Putamen (tissue), 1 donor: ENCODE measurements around the gene PNPO.

Experiments used
- DNase-seq: peaks from one replicate; pipeline ENCODE4 v3.0.0-alpha.2; 2016; ENCODE audit warnings: low spot score

The PNPO gene

DNA sequence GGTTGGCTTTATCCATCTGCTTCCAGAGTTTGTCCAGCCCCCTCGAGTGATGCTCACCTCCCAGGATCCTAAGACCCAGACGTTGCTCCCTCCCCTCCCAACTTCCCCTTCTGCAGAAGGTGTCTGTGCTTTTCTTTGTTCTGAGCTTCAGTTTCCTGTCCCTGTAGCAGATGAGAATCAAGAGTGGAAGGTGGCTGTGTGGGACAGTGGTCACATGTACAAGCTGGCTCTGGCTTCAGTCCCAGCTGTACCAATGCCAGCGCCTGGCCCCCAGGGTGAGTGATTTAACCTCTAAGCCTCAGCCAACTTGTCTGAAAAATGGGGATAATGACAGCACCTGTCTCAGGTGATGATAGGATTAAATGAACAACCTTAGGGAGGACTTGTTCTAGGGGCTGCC lies 8.6 kb downstream of the PNPO start:
- DNase-seq: no peak

DNA sequence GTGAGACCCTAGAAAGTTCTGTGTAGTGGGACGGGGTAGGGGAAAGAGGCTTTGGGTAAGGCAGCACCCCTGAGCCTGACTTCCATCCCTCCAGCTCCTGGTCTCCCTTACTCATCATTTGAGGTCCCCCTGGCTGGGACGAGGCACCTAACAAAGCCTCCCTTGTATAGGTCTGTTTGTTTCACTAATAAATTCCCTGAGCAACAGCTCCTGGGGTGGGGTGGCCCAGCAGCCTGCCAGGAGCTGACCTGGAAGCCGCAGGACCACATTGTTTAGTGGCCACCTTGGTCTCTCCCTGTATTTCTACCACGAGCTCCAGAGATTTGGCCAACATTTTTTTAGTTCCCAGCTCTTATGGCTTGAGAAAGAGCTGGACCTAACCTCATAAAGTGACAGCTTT lies 9.1 kb downstream of the PNPO start:
- DNase-seq: no peak

DNA sequence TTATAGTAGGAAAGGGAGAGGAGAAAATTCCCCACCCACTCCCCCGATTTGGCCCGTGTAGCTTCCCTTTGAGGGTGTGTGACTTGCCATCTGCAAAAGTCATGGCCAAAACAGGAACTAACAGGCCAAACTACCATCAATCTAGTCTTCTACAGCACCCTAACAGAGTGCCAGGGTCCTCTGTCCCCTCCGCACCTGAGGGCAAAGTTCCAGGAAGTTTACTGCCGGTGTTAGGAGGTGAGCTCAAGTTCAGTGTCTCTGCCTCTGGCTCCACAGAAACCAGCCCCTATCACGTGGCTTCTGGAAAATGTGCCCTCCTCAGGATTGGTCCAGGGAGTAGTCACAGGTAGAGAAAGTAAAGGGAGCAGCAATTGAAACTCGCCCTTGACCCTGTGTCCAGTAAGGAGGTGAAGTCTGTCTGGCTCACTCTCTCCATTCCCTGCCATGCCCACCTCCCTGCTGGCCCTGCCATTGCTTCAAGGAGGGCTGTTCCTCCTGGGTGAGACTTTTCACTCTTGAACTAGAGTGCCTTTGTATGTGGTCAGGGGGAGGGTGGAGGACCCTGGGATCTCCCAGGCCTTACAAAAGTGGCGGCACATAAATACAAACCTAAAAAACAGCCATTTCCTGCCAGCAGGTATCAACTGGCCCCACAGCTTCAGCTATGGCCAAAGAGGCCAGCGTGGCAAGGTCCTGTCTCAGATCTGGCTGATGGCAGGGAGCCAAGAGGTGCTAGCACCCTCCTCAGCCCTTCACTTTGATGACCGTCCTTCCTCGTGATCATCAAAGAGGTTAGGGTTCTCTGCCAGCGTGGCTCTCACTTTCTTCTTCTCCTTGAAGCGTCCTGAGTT lies 11.0 kb downstream of the PNPO start:
- no peak for DNase-seq

GRCh38 chr17:47953909-47954308 lies 12.5 kb downstream of the PNPO start:
- no peak for DNase-seq

GRCh38 chr17:47955497-47956461 lies 14.4 kb downstream of the PNPO start:
- DNase-seq: no peak

DNA sequence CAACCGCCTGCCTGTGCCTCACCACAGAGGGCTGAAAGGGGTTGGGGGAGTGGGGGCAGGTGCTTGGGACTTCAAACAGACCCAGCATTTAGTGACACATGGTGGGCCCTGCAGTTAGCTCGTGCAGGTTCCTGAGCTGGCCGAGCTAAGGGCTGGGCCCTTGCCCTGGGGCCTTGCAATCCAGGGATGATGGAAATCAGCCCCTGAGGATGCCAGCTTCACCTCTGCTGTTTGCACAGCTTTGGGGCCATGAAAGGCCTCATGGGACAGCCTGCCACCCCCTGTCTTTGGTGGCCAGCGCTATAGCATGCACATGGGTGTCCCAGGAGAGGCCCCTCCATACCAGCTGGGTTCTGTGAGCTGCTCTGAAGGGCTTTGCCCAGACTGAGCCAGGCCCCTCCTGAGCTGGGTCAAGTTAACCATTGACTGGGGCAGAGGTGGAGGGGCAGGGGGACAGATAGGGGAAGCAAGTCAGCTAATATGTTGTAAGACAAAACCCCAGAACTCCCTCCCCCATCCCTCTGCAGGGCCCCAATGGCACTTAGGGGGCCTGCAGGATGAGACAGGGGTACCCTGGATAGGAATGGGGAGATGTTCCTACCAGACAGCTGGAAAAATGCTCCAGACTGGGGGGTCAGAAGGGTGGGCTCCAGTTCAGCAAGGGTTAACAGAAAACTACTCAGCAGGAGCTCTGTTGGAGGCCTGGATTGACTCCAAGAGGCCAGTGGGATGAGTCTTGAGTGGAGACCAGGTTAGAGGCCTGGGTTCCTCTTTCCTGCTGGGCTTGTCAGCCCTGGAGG lies 15.6 kb downstream of the PNPO start:
- no peak for DNase-seq

DNA sequence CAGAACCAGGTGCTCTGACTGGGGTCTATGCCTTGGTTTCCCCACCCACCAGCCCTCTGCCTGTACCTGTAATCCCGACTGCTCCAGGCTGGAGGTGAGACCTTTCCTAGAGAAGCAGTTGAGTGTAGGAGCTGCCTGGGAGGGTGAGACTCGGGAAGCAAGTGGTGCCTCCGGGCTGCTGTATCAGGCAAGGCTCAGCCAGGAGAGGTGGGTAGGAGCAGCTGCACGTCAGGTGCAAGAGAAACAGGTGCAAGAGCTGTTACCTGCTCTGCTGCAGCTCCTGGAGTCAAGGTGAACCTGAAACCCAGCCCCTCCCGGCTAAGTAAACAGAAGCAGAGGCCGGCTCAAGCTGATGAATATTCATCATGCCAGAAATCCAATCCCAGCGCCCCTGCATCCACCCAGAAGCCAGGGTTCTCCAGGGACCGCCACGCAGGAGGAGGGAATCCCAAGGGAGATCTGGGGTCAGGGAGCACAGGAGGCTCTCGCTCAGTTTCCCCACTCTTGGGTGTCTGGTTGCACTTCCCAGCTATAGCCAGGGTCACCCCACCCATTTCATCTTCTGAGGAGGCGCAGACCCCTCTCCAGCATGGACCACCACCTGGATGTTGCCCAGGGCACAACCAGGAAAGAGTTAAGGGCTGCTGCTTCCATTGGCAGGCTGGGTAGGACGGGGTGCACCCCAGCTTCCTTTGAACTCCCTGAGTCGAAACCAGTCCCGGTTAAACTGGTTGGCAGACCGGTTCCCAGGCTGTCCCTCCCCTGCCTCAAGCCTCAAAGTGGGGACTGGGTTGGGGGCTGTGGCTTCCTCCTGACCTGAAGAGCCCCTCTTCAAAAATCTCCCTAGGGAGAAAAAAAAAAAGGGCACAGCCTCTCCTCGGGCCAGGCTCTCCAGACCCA lies 16.5 kb downstream of the PNPO start, which contains the start of gene PRR15L:
Gene PRR15L, minus strand, starts transcription at position 293 of the 900 bp plus-strand sequence. CDS start 4,649 bp downstream, outside the sequence.
- no peak for DNase-seq

- DNase-seq: no peak
These were observed 18.7 kb downstream of the PNPO start for GRCh38 chr17:47959825-47960655.

DNA sequence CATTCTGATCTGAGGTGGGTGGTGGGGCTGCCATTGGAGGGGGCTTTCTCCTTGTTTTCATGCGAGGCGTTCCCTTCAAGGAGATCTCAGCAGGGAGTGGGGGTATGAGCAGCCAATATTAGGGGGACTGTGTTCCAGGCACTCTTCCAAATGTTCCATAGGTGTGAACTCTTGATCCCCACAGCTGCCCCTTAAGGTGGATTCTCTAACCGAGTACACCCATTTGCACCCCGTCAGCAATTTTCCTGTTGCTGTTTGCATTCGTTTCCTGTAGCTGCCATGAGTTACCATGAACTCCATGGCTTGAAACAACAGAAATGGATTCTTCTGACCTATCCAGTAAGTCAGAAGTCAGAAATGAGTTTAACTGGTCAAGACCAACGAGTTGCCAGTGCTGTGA lies 20.0 kb downstream of the PNPO start:
- DNase-seq: no peak

GRCh38 chr17:47962901-47963300 lies 21.5 kb downstream of the PNPO start:
- no peak for DNase-seq

- no peak for DNase-seq
These were observed 23.5 kb downstream of the PNPO start for GRCh38 chr17:47964856-47965255.

DNA sequence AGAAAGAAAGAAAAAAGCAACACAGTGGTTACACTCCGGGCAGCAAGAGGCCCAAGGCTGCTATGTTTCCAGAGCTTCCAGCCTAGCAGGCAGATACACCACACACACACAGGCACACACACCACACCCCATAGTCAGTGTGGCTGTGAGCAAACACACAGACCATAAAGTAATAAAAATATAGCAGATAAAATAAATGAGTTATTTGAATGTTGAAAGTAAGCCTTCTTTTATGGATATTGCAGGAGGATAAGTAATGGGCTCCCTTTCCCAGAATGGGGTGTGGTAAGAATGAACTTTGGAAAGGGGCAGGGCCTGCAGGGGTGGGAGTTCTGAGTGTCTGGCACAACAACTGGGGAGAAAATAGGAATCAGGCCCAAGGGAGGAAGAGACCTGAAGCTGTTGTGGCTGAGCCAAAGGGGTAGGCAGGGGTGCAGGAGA lies 24.7 kb downstream of the PNPO start:
- no peak for DNase-seq

- no peak for DNase-seq
These were observed 26.4 kb downstream of the PNPO start for GRCh38 chr17:47967607-47968252.

GRCh38 chr17:47968836-47969235 lies 27.5 kb downstream of the PNPO start:
- no peak for DNase-seq

- DNase-seq: no peak
These were observed 28.8 kb downstream of the PNPO start for GRCh38 chr17:47969930-47970724.

GRCh38 chr17:47970725-47971499 lies 29.5 kb downstream of the PNPO start, which contains the start of gene CDK5RAP3:
Gene CDK5RAP3 (plus strand): TSS chr17:47971113. CDS start chr17:47971147, 34 bp downstream.
- DNase-seq: peak; percentile 99

- no peak for DNase-seq
These were observed 32.2 kb downstream of the PNPO start for GRCh38 chr17:47973541-47973940.
